ENCODE results near the gene FLNB.

The FLNB gene

GRCh38 chr3:58121183-58121582 is 113.0 kb downstream of the FLNB start:
- TF ChIP-seq SIN3A (IDR thresholded peaks at IDR 0.05; ENCODE audit: borderline replicate concordance, insufficient read depth, low read length) (no peak), FOXP2 (optimal IDR thresholded peaks at IDR 0.05; ENCODE audit: borderline replicate concordance, extremely low read depth, extremely low read length, insufficient read depth) (no peak), POLR2AphosphoS5 (IDR thresholded peaks at IDR 0.05; ENCODE audit: low read depth, low read length) (no peak), TAF1 (IDR thresholded peaks at IDR 0.05; ENCODE audit: borderline replicate concordance, insufficient read depth, low read length) (no peak)
- TF ChIP-seq, protein P1, sequence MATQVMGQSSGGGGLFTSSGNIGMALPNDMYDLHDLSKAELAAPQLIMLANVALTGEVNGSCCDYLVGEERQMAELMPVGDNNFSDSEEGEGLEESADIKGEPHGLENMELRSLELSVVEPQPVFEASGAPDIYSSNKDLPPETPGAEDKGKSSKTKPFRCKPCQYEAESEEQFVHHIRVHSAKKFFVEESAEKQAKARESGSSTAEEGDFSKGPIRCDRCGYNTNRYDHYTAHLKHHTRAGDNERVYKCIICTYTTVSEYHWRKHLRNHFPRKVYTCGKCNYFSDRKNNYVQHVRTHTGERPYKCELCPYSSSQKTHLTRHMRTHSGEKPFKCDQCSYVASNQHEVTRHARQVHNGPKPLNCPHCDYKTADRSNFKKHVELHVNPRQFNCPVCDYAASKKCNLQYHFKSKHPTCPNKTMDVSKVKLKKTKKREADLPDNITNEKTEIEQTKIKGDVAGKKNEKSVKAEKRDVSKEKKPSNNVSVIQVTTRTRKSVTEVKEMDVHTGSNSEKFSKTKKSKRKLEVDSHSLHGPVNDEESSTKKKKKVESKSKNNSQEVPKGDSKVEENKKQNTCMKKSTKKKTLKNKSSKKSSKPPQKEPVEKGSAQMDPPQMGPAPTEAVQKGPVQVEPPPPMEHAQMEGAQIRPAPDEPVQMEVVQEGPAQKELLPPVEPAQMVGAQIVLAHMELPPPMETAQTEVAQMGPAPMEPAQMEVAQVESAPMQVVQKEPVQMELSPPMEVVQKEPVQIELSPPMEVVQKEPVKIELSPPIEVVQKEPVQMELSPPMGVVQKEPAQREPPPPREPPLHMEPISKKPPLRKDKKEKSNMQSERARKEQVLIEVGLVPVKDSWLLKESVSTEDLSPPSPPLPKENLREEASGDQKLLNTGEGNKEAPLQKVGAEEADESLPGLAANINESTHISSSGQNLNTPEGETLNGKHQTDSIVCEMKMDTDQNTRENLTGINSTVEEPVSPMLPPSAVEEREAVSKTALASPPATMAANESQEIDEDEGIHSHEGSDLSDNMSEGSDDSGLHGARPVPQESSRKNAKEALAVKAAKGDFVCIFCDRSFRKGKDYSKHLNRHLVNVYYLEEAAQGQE (IDR thresholded peaks at IDR 0.05; ENCODE audit: insufficient read depth in 1 of 2, low read depth in 2 of 2, low read length in 2 of 2), result no peak

- TF ChIP-seq TAF1 (IDR thresholded peaks at IDR 0.05; ENCODE audit: borderline replicate concordance, insufficient read depth, low read length), result no peak
- no peak for TF ChIP-seq SIN3A (IDR thresholded peaks at IDR 0.05; ENCODE audit: borderline replicate concordance, insufficient read depth, low read length)
- TF ChIP-seq POLR2AphosphoS5 (IDR thresholded peaks at IDR 0.05; ENCODE audit: low read depth, low read length), result no peak
- TF ChIP-seq FOXP2 (optimal IDR thresholded peaks at IDR 0.05; ENCODE audit: borderline replicate concordance, extremely low read depth, extremely low read length, insufficient read depth), result no peak
- TF ChIP-seq, protein P1 (IDR thresholded peaks at IDR 0.05; ENCODE audit: insufficient read depth in 1 of 2, low read depth in 2 of 2, low read length in 2 of 2), result no peak
Observed at GRCh38 chr3:58122936-58123700, 114.9 kb downstream of the FLNB start.

- no peak for TF ChIP-seq FOXP2 (optimal IDR thresholded peaks at IDR 0.05; ENCODE audit: borderline replicate concordance, extremely low read depth, extremely low read length, insufficient read depth)
- TF ChIP-seq TAF1 (IDR thresholded peaks at IDR 0.05; ENCODE audit: borderline replicate concordance, insufficient read depth, low read length), result no peak
- TF ChIP-seq POLR2AphosphoS5 (IDR thresholded peaks at IDR 0.05; ENCODE audit: low read depth, low read length), result no peak
- TF ChIP-seq, protein P1 (IDR thresholded peaks at IDR 0.05; ENCODE audit: insufficient read depth in 1 of 2, low read depth in 2 of 2, low read length in 2 of 2), result no peak
- TF ChIP-seq SIN3A (IDR thresholded peaks at IDR 0.05; ENCODE audit: borderline replicate concordance, insufficient read depth, low read length), result no peak
Observed at GRCh38 chr3:58124387-58124786, 116.2 kb downstream of the FLNB start.

DNA sequence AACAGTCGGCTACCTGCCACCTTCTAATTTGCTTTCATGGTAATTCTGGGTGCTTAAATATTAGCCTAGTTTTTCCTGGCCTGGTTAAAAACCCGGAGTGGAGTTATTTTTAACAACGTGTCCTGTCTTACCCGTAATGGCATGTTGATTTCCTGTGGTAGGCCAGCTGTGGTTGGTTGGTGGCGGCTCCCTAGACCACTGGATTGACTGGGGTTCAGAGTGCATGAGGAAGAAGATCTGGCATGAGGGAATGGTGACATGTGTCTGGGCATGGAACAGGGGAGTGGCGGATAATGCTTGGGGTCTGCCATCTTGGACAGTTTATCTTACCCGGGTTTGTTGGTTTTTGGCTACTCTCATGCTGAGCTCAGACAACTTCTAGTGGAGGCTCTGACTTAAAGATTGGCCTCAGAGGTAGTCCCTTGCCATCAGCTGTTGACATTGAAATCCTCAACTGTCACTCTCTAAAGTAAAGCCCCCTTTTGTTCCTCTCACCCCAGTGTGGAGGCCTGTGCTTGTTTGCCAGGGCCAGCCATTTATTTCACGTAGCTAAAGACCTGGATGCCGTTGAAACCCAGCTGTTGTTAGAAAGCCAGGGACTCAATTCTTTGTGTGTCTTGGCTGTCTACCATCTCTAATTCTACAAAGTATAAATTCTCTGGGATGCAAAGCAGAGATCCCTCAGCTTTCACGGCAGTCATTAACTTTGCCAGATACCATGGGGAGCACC is 121.0 kb downstream of the FLNB start:
- no peak for TF ChIP-seq SIN3A (IDR thresholded peaks at IDR 0.05; ENCODE audit: borderline replicate concordance, insufficient read depth, low read length)
- TF ChIP-seq POLR2AphosphoS5 (IDR thresholded peaks at IDR 0.05; ENCODE audit: low read depth, low read length), result no peak
- TF ChIP-seq TAF1 (IDR thresholded peaks at IDR 0.05; ENCODE audit: borderline replicate concordance, insufficient read depth, low read length), result no peak
- TF ChIP-seq FOXP2 (optimal IDR thresholded peaks at IDR 0.05; ENCODE audit: borderline replicate concordance, extremely low read depth, extremely low read length, insufficient read depth), result no peak
- TF ChIP-seq, protein P1 (IDR thresholded peaks at IDR 0.05; ENCODE audit: insufficient read depth in 1 of 2, low read depth in 2 of 2, low read length in 2 of 2), result no peak

Measured in PFSK-1 (cell line).